OCI-LY7 (cell line): ENCODE results near the gene TSR1. TPM values are rescaled to one million over a fixed set of nuclear protein-coding genes. Genes with fewer than 3 reads are reported as not detected.

ENCODE experiments used
- BruUV-seq: library from RNA; stranded (reverse); fragments of 400-500 nt; replicated peaks from 2 replicates; lab custom pipeline; 2021; lab: Mats Ljungman, UMichigan
- CTCF ChIA-PET: fragments of 300-600 bp; sonication (Branson Sonifier 250); formaldehyde crosslinking; loops from one replicate; lab custom pipeline; 2022; ENCODE audit warnings: antibody characterized with exemption; ENCODE audit not compliant: unreplicated experiment; lab: Charles Lee
- POLR2A ChIA-PET: fragments of 300-600 bp; sonication (Branson Sonifier 250); formaldehyde crosslinking; loops from one replicate; lab custom pipeline; 2022; ENCODE audit warnings: antibody characterized with exemption; lab: Charles Lee
- DNase-seq: peaks from one replicate; pipeline ENCODE4 v3.0.0-alpha.2; 2015; ENCODE audit warnings: low spot score
- H2AFZ ChIP-seq: fragments of 200-600 bp; sonication (generic), shearing (Covaris generic); 2 replicates; pipeline ENCODE4 v1.6.1; 2014; ENCODE audit warnings: mild to moderate bottlenecking, antibody characterized with exemption, low read length, moderate library complexity
- H3K27ac ChIP-seq: fragments of 200-600 bp; sonication (generic); 2 replicates; pipeline ENCODE4 v1.5.1; 2014; ENCODE audit warnings: mixed run types, low read depth, mild to moderate bottlenecking, moderate library complexity, low read length, inconsistent platforms; ENCODE audit not compliant: poor library complexity, severe bottlenecking
- H3K36me3 ChIP-seq: fragments of 200-600 bp; sonication (generic); 2 replicates; pipeline ENCODE4 v1.6.1; 2014; ENCODE audit warnings: mild to moderate bottlenecking, antibody characterized with exemption, low read length, moderate library complexity, mixed read lengths; ENCODE audit not compliant: insufficient read depth
- H3K4me1 ChIP-seq: fragments of 200-600 bp; sonication (generic); 2 replicates; pipeline ENCODE4 v1.5.1; 2014; ENCODE audit warnings: mild to moderate bottlenecking, low read length; ENCODE audit not compliant: insufficient read depth, poor library complexity, severe bottlenecking
- H3K4me2 ChIP-seq: fragments of 200-600 bp; sonication (generic); 2 replicates; pipeline ENCODE4 v1.6.1; 2014; ENCODE audit warnings: mild to moderate bottlenecking, low read length
- H3K4me3 ChIP-seq: fragments of 200-600 bp; sonication (generic); 2 replicates; pipeline ENCODE4 v1.5.1; 2014; ENCODE audit warnings: mild to moderate bottlenecking, low read depth, low read length; ENCODE audit not compliant: poor library complexity, severe bottlenecking
- H3K79me2 ChIP-seq: fragments of 200-600 bp; sonication (generic); 2 replicates; pipeline ENCODE4 v1.6.1; 2016; ENCODE audit warnings: low read depth, mild to moderate bottlenecking, low read length, moderate library complexity, mixed read lengths; ENCODE audit not compliant: insufficient read depth
- H3K9me2 ChIP-seq: fragments of 200-600 bp; sonication (generic); 2 replicates; pipeline ENCODE4 v1.6.1; 2016; ENCODE audit warnings: mild to moderate bottlenecking, low read length, mixed read lengths; ENCODE audit not compliant: insufficient read depth
- H3K9me3 ChIP-seq: fragments of 200-600 bp; sonication (generic); 2 replicates; pipeline ENCODE4 v1.6.1; 2014; ENCODE audit warnings: mild to moderate bottlenecking, mixed run types, low read length, mixed read lengths
- H4K20me1 ChIP-seq: fragments of 200-600 bp; sonication (generic); 2 replicates; pipeline ENCODE4 v1.6.1; 2014; ENCODE audit warnings: mild to moderate bottlenecking, antibody characterized with exemption, low read length, moderate library complexity, mixed read lengths; ENCODE audit not compliant: insufficient read depth
- CTCF ChIP-seq: fragments of 200-600 bp; sonication (generic); conservative IDR thresholded peaks from 2 replicates; pipeline ENCODE4 v1.5.1; 2014; ENCODE audit warnings: mild to moderate bottlenecking, antibody characterized with exemption, low read length, moderate library complexity, mixed read lengths
- EZH2phosphoT487 ChIP-seq: fragments of 200-600 bp; sonication (generic); IDR thresholded peaks from 2 replicates; pipeline ENCODE4 v1.6.1; 2018; ENCODE audit warnings: low read depth, borderline replicate concordance, mild to moderate bottlenecking, mixed run types, antibody characterized with exemption, low read length, moderate library complexity, mixed read lengths
- intact Hi-C: fragments of 100-400 bp; cut with micrococcal nuclease; formaldehyde crosslinking; loops from one replicate; pipeline ENCODE4 v1.10.0; 2022; ENCODE audit not compliant: unreplicated experiment
- total RNA-seq, 2 experiments: library from RNA; depleted of rRNA in 1 of 2; stranded (reverse); fragments of >200 nt in 1 of 2; shearing (Covaris generic) in 1 of 2; gene quantifications; 2 replicates each; pipeline ENCODE4 v1.2.3, GENCODE V29; 2014 to 2022

The TSR1 gene
- total RNA-seq, 2 experiments from 2014 or later, result 58.7 to 85.8 TPM

GRCh38 chr17:2303204-2304188, 32.8 kb downstream of the TSR1 start, which contains the start of the genes SMG6 and SRR:
SMG6 (minus strand) TSS chr17:2303785; CDS start chr17:2303720, 65 bp downstream.
SRR (plus strand) TSS chr17:2303950; CDS start chr17:2315561, 11,611 bp downstream.
- peak; percentile 93 for DNase-seq
- Histone ChIP-seq H4K20me1 (no peaks in the 10 kb centered on the region), H3K4me1 (peaks cover 16% of the 10 kb centered on the region), H2AFZ (peak within 1 kb of the TSS; percentile 59; the same call in 1 of the 2 replicates), H3K36me3 (peaks cover 20% of the 10 kb centered on the region; the same call in 1 of the 2 replicates), H3K27ac (peak within 1 kb of the TSS; percentile 54), H3K9me2 (no peaks in the 10 kb centered on the region), H3K4me3 (peak within 1 kb of the TSS; percentile 91), H3K4me2 (peak within 1 kb of the TSS; percentile 88), H3K9me3 (no peaks in the 10 kb centered on the region), H3K79me2 (peaks cover 28% of the 10 kb centered on the region)
- TF ChIP-seq EZH2phosphoT487 (no peak), CTCF (no peak)
- ChIA-PET POLR2A (interaction anchor here (0.7 to 1.0 kb wide), 4 partner anchors 16 to 89 kb away, joined by 3 to 4 read pairs (median 4); no protein-coding TSS in a partner anchor), CTCF (interaction anchor here (0.5 kb wide), 1 partner anchor 21 kb away, joined by 3 read pairs; no protein-coding TSS in a partner anchor)
- no TSS peak for BruUV-seq
- intact Hi-C loops, result no loop called here

- H3K79me2 ChIP-seq, result peaks cover 28% of the 10 kb centered on the region
- ChIA-PET CTCF (no interaction called here), POLR2A (interaction anchor here (0.7 kb wide), 1 partner anchor 15 kb away, joined by 4 read pairs; no protein-coding TSS in a partner anchor)
- peaks cover 25% of the 10 kb centered on the region; the same call in 1 of the 2 replicates for H3K36me3 ChIP-seq
- TF ChIP-seq CTCF, result no peak
- TF ChIP-seq EZH2phosphoT487, result no peak
- intact Hi-C loops, result no loop called here
- peak overlapping the region; percentile 40; the same call in 1 of the 2 replicates for H2AFZ ChIP-seq
- DNase-seq, result peak; percentile 25
- no peaks in the 10 kb centered on the region for H3K9me3 ChIP-seq
- peak overlapping the region; percentile 91 for H3K4me3 ChIP-seq
- H3K27ac ChIP-seq, result peak overlapping the region; percentile 54
- no TSS peak for BruUV-seq
- peak overlapping the region; percentile 88 for H3K4me2 ChIP-seq
- H3K9me2 ChIP-seq, result no peaks in the 10 kb centered on the region
- H3K4me1 ChIP-seq, result peaks cover 16% of the 10 kb centered on the region
- H4K20me1 ChIP-seq, result no peaks in the 10 kb centered on the region
Observed at GRCh38 chr17:2302778-2303203, 33.5 kb downstream of the TSR1 start.
